Left renal pelvis (tissue), 4 donors: ENCODE measurements around the gene LBX2. TPM values are rescaled to one million over a fixed set of nuclear protein-coding genes. Genes with fewer than 3 reads are reported as not detected.

Experiments used
- DNase-seq, 4 donors: peaks; one replicate each; pipeline ENCODE4 v3.0.0-alpha.2; 2013; ENCODE audit warnings: low read depth in 4 of 4, low spot score in 3 of 4
- polyA plus RNA-seq, 4 donors: library from polyadenylated mRNA; unstranded; fragments of 120-200 nt; gene quantifications; one replicate each; pipeline ENCODE4 v1.2.1, GENCODE V29; 2013; ENCODE audit not compliant: insufficient read length in 4 of 4

LBX2 gene
- polyA plus RNA-seq, 4 donors, result 1.3 to 5.4 (median 2.4) TPM

GRCh38 chr2:74505448-74506246, 6.2 kb upstream of the LBX2 start:
- no peak for DNase-seq

- no peak for DNase-seq
Measured at GRCh38 chr2:74504591-74504990, 5.2 kb upstream of the LBX2 start.

DNA sequence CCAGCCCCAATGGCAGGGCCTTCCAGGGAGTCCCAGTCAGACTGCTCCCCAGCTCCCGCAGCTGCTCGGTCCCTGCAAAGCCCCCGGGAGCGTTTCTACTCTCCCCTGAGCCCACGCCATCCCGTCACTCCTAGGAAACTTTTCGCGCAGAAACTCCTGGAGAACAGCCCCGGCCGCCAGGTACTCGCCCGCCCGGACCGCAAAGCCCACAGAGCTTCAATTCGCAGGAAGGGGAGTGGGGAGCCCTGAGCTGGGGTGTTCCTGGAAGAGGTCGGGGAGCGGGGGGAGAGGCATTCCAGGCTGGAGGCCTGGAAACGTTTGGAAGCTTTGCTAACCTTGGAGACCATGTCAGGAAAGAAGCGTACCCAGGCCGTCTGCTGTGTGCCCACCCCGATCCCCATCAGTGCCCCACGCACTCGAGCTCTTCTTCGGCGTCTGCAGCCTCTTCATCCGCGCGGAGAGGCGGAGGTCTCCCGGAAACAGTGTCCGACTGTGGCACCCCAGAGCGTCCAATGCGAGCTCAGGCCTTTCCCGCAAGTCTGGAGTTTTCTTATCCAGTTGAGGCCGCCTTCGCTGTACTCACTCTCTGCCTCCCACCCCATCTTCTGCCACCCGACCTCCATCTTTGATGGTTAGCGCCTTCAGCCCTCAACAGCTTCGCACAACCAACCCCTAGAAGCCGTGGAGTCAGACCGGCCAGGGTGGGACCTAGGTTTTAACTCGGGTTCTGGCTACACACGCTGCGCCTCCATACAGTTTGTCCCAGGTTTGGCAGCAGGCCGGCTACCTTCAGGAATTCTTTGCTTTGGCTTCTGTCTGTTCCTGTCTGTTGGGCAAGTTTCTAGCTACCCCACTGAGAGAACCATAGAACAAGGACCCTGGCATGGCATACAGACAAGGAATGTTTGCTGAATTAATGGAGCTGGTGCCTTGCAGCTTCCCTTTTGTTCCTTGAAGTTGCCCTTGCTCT, 4.4 kb upstream of the LBX2 start:
- no peak for DNase-seq

DNA sequence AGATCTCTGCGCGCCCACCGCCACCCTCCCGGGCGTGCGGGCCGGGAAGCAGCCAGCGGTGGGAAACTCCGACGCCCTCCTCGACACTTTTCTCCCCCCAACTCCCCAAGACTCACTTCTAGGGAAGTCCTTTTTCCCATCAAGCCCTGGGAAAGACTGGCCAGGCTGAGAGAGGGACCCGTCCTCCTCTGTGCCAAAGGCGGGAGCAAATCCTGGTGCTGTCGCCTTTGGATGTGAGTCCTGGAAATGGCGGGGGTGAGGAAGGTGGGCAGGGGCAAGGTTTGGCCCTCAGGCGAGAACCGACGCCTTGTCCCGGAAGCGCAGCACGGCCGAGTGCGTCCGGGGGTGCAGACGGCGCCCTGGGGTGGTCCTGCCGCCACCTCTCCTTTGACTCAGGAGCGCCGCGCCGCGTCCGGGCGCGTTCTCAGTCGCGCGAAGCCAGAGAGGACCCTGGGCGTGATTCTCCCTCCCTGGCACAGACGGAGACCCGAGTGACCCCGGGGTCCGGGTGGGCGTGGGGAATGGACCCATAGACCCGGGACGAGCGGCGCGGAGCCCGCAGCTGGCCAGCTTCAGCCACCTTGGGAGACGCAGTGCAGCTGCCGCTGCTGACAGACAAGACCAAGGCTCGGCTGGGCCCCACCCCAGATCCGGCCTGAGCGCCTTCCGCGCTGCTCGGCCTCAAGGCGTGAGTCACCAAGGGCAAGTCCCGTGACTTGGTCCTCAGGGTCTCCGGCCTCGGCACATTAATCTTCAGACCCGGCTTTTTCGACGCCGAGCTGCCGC, 3.5 kb upstream of the LBX2 start:
- no peak for DNase-seq

- DNase-seq, result no peak
Measured at GRCh38 chr2:74502147-74502719, 2.8 kb upstream of the LBX2 start.

GRCh38 chr2:74501335-74502071, 2.1 kb upstream of the LBX2 start:
- DNase-seq, result no peak

DNA sequence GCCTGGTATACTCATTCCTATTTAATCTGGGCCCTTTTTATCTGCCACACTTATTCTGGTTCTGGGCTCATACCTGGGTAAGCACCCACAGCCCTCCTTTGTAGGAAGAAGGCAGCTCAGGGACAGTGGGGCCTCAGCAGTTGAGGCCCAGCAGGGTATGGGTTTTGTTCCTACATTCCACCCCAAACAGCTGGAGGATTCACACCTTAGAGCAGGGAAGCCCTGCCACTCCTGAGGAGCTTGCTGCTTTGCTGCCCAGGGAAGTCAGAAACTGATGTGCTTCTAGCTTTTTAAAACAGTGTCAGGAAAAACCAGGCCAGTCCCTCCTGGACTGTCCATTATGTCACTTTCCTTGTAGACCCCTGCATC, 1.2 kb upstream of the LBX2 start:
- no peak for DNase-seq

DNA sequence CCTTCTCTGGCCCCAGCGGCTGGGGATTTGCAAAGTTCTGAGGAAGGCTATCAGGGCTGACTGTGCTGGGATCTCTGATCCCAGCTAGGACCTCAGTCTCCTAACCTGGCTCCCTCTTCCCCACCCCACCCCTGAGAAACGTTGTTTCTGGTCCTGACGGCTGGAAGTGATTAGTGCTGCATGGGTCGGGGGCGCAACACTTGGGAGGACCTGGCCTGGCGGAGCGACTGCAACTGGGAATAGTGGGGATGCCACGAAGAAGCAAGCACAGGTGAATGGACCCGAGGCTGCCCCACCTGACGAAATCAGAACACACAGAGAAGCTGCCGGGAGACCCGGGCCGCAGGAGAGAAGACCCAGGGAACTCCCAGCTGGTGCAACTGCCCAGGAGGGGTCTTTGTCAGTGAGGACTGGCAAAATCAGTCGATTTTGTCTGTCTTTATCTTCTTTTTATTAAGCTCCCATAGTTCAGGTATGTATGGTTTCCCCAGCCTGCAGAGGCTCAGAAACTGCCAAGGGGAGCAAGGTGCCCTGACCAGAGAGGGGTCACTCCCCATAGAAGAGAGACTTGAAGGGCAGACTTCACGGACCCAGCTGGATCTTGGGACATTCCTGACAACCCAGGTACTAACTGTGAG, 656 bp upstream of the LBX2 start:
- DNase-seq, result no peak

- DNase-seq, result no peak
Measured at GRCh38 chr2:74498500-74499266, 720 bp downstream of the LBX2 start.

- DNase-seq, result no peak
Measured at GRCh38 chr2:74497777-74498499, 1.5 kb downstream of the LBX2 start.

- no peak for DNase-seq
Measured at GRCh38 chr2:74496997-74497776, 2.2 kb downstream of the LBX2 start.

DNA sequence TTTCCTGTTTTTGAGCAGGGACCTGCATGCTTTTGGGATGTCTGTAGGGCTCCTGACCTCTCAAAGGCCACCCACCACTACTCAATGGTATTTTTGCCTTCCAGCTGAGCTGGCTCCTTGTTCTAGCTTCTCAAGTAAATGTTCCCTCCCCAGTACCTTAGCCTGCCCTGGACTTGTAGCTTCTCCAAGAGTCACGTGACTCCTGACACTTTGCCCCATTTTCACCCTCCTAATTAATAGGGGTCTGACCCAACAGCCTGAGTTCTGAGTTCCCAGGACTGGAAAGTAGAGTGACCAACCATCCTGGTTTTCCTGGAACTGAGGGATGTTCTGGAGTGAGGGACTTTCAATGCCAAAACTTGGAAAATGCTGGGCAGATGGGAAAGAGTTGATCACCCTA, 4.0 kb downstream of the LBX2 start:
- DNase-seq, result no peak

GRCh38 chr2:74493546-74493945, 5.9 kb downstream of the LBX2 start:
- no peak for DNase-seq

GRCh38 chr2:74491648-74492544, 7.5 kb downstream of the LBX2 start:
- no peak for DNase-seq

DNA sequence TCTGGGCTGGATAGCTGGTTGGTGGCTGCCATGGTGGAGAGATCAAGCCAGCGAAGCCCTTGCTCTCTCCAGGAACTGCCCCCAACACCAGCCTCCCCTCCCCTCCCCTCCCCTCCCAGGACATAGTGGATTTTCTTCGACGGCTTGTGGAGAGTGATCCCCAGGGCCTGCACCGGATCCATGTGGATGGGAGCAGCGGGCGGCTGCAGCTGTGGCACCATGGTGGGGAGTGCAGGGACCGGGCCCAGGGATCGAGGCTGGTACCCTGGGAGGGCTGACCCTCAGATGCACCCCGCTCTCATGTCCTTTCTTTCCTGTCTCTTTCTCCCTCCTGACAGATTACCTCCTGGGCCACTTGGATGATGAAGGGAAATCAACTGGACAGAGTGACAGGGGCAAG, 9.5 kb downstream of the LBX2 start:
- no peak for DNase-seq
